SK-N-MC (cell line): ENCODE measurements around the gene OR51V1.

Source experiments
- EZH2 ChIP-seq: fragments of 200-600 bp; sonication (generic); IDR thresholded peaks from one replicate; pipeline ENCODE4 v1.6.1; 2017; ENCODE audit warnings: antibody characterized with exemption
- POLR2AphosphoS5 ChIP-seq: IDR thresholded peaks from 2 replicates; pipeline ENCODE4 v1.6.1; 2012; ENCODE audit warnings: mild to moderate bottlenecking, low read depth, low read length, borderline replicate concordance

DNA sequence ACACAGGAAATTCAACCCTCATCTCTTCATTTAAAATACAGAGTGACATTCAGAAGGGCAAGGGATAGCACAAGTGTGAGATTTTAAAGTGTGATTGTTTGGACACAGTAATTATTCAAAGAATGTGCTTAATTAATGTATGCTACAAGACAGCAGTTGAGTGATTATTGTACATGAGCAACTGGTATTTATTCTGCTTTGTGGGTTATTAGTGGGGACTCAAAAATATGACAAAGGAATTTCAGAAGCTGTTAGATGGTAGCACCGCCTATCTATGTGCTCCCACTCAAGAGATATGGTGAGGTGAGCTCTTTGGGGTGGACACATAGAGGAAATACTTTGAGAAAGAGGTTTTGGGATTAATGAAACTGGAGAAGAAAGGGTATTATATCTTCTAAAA lies 39.6 kb upstream of the OR51V1 start:
- no peak for TF ChIP-seq POLR2AphosphoS5
- no peak for TF ChIP-seq EZH2
